HEK293 (cell line): ENCODE results near the gene BET1.

ENCODE experiments used
- CTCF ChIA-PET: fragments of 350-600 bp; formaldehyde crosslinking; extraction: SDS; loops from one replicate; lab custom pipeline; 2021; ENCODE audit warnings: antibody characterized with exemption; lab: Yijun Ruan, JAX
- POLR2A ChIA-PET: fragments of 300-600 bp; formaldehyde crosslinking; extraction: SDS; loops from one replicate; lab custom pipeline; 2020; ENCODE audit warnings: antibody characterized with exemption, inconsistent platforms; lab: Yijun Ruan, JAX
- H3K27ac ChIP-seq: fragments of 200-500 bp; sonication (Bioruptor generic); 2 replicates; pipeline ENCODE4 v1.5.1; 2014; ENCODE audit warnings: low read depth, low read length, control low read depth, inconsistent platforms; ENCODE audit errors: extremely low read depth
- H3K36me3 ChIP-seq, 2 experiments: fragments of 200-500 bp in 1 of 2; sonication (Bioruptor generic) in 1 of 2; 1 replicate in 1 of 2; 2 replicates in 1 of 2; pipeline ENCODE4 v1.5.1; 2014 to 2017; ENCODE audit warnings: inconsistent platforms in 2 of 2, low read length in 2 of 2; ENCODE audit not compliant: control insufficient read depth in 2 of 2, insufficient read depth in 1 of 2
- H3K4me1 ChIP-seq: fragments of 200-500 bp; sonication (Bioruptor generic); 2 replicates; pipeline ENCODE4 v1.5.1; 2014; ENCODE audit warnings: mild to moderate bottlenecking, low read length, inconsistent platforms; ENCODE audit not compliant: control insufficient read depth, insufficient read depth
- H3K4me3 ChIP-seq: 2 replicates; pipeline ENCODE4 v1.5.1; 2011; ENCODE audit warnings: low read depth, mild to moderate bottlenecking, control low read depth, low read length, moderate library complexity
- H3K9me3 ChIP-seq: fragments of 200-500 bp; sonication (Bioruptor generic); 2 replicates; pipeline ENCODE4 v1.5.1; 2014; ENCODE audit warnings: low read depth, low read length, inconsistent platforms; ENCODE audit not compliant: control insufficient read depth, insufficient read depth
- OSR2 ChIP-seq: fragments of 450-650 bp; formaldehyde crosslinking; IDR thresholded peaks from 2 replicates; pipeline ENCODE4 v1.5.1; 2016; ENCODE audit warnings: missing biosample characterization, missing genetic modification characterization
- TRIM28 ChIP-seq: IDR thresholded peaks from 2 replicates; pipeline ENCODE4 v1.6.1; 2011; ENCODE audit warnings: low read length, control low read depth, borderline replicate concordance
- ZNF112 ChIP-seq: fragments of 450-650 bp; formaldehyde crosslinking; IDR thresholded peaks from 2 replicates; pipeline ENCODE4 v1.5.0; 2017; ENCODE audit warnings: missing biosample characterization, missing genetic modification characterization
- ZNF211 ChIP-seq: fragments of 450-650 bp; formaldehyde crosslinking; IDR thresholded peaks from 2 replicates; pipeline ENCODE4 v1.5.1; 2016; ENCODE audit warnings: low read depth, missing biosample characterization, missing genetic modification characterization
- ZNF24 ChIP-seq: fragments of 450-650 bp; formaldehyde crosslinking; IDR thresholded peaks from 2 replicates; pipeline ENCODE4 v1.5.1; 2016; ENCODE audit warnings: missing biosample characterization, missing genetic modification characterization
- ZNF26 ChIP-seq: fragments of 450-650 bp; formaldehyde crosslinking; IDR thresholded peaks from 2 replicates; pipeline ENCODE4 v1.5.1; 2016; ENCODE audit warnings: missing biosample characterization, missing genetic modification characterization
- ZNF266 ChIP-seq: fragments of 450-650 bp; formaldehyde crosslinking; IDR thresholded peaks from 2 replicates; pipeline ENCODE4 v1.5.1; 2016; ENCODE audit warnings: missing biosample characterization, missing genetic modification characterization, low read depth
- ZNF280C ChIP-seq: fragments of 450-650 bp; formaldehyde crosslinking; IDR thresholded peaks from 2 replicates; pipeline ENCODE4 v1.5.1; 2016; ENCODE audit warnings: missing biosample characterization, missing genetic modification characterization
- ZNF302 ChIP-seq: fragments of 450-650 bp; formaldehyde crosslinking; IDR thresholded peaks from 2 replicates; pipeline ENCODE4 v1.5.1; 2016; ENCODE audit warnings: missing biosample characterization, missing genetic modification characterization, low read depth
- ZNF354C ChIP-seq: fragments of 450-650 bp; formaldehyde crosslinking; IDR thresholded peaks from 2 replicates; pipeline ENCODE4 v1.5.1; 2016; ENCODE audit warnings: missing biosample characterization, missing genetic modification characterization, low read depth, borderline replicate concordance
- ZNF366 ChIP-seq: fragments of 450-650 bp; formaldehyde crosslinking; conservative IDR thresholded peaks from 2 replicates; pipeline ENCODE4 v1.5.1; 2016; ENCODE audit warnings: missing biosample characterization, missing genetic modification characterization
- ZNF394 ChIP-seq: fragments of 450-650 bp; formaldehyde crosslinking; IDR thresholded peaks from 2 replicates; pipeline ENCODE4 v1.5.1; 2016; ENCODE audit warnings: missing biosample characterization, missing genetic modification characterization, mild to moderate bottlenecking, moderate library complexity, borderline replicate concordance
- ZNF473 ChIP-seq: fragments of 450-650 bp; formaldehyde crosslinking; IDR thresholded peaks from 2 replicates; pipeline ENCODE4 v1.5.1; 2017; ENCODE audit warnings: missing biosample characterization, missing genetic modification characterization
- ZNF548 ChIP-seq: fragments of 450-650 bp; formaldehyde crosslinking; IDR thresholded peaks from 2 replicates; pipeline ENCODE4 v1.5.1; 2016; ENCODE audit warnings: missing biosample characterization, missing genetic modification characterization
- ZNF555 ChIP-seq: fragments of 450-650 bp; formaldehyde crosslinking; conservative IDR thresholded peaks from 2 replicates; pipeline ENCODE4 v1.5.1; 2017; ENCODE audit warnings: missing biosample characterization, mild to moderate bottlenecking, missing genetic modification characterization, inconsistent platforms
- ZNF629 ChIP-seq: fragments of 450-650 bp; formaldehyde crosslinking; IDR thresholded peaks from 2 replicates; pipeline ENCODE4 v1.5.1; 2017; ENCODE audit warnings: missing biosample characterization, missing genetic modification characterization
- ZNF658 ChIP-seq: fragments of 450-650 bp; formaldehyde crosslinking; IDR thresholded peaks from 2 replicates; pipeline ENCODE4; 2016; ENCODE audit warnings: missing biosample characterization, missing genetic modification characterization
- ZNF677 ChIP-seq: fragments of 450-650 bp; IDR thresholded peaks from 2 replicates; pipeline ENCODE4 v1.5.0; 2018; ENCODE audit warnings: missing biosample characterization, mild to moderate bottlenecking, missing genetic modification characterization, moderate library complexity
- ZSCAN30 ChIP-seq: fragments of 450-650 bp; IDR thresholded peaks from 2 replicates; pipeline ENCODE4 v1.5.1; 2018; ENCODE audit warnings: missing biosample characterization, mild to moderate bottlenecking, missing genetic modification characterization, moderate library complexity
- TF ChIP-seq, protein P1 (sequence below): fragments of 450-650 bp; formaldehyde crosslinking; IDR thresholded peaks from 2 replicates; pipeline ENCODE4 v1.5.1; 2016; ENCODE audit warnings: missing biosample characterization, missing genetic modification characterization
- TF ChIP-seq, protein P2 (sequence below): fragments of 450-650 bp; IDR thresholded peaks from 2 replicates; pipeline ENCODE4 v1.5.1; 2018; ENCODE audit warnings: missing biosample characterization, mild to moderate bottlenecking, missing genetic modification characterization
- TF ChIP-seq, protein P3 (sequence below): IDR thresholded peaks from 2 replicates; pipeline ENCODE4 v1.6.1; 2011; ENCODE audit warnings: mild to moderate bottlenecking, low read depth, low read length, borderline replicate concordance

BET1 gene

DNA sequence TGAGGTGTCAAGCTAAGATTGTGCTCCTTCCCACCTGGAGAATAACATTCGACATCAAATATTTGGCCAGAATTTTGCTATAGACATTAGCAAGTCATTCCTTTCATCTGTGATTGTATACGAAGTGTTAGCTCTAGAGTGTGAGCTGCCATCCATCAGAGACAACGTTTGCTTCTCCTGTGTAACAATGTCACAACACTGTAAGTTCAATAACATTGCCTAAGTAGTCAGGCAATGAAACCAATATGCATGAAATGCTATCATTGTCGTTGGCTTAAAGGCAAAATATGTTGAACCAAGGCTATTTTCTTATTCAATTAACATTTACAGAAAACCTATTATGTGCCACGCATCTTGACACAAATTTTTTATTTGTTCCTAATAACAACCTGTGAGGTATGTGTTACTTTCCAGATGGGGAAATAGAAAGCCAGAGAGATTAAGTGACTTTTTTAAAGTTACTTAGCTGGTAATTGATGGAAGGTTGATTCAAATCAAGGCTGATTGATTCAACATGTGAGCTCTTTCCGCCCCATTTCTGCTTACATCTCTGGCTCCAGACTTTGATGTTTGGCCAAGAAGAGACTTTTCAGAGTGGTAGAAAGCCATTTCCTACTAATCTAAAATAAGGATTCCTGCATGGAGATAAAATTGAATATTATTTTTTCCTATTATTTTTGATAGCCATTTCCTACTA is 32.0 kb downstream of the BET1 start:
- ChIA-PET CTCF (no interaction called here), POLR2A (no interaction called here)
- H3K4me1 ChIP-seq = no peaks in the 10 kb centered on the region
- no peaks in the 10 kb centered on the region for H3K9me3 ChIP-seq
- no peak overlapping the region for H3K4me3 ChIP-seq
- TF ChIP-seq TRIM28 (no peak), ZNF394 (tag by site-specific recombination) (no peak), ZNF280C (tag by site-specific recombination) (no peak), ZNF26 (no peak), ZNF354C (tag by site-specific recombination) (no peak), ZNF302 (no peak), ZNF266 (tag by site-specific recombination) (no peak), ZNF112 (tag by site-specific recombination) (no peak), ZNF658 (tag by site-specific recombination) (no peak), ZNF677 (no peak), ZNF473 (tag by site-specific recombination) (no peak), ZNF629 (tag by site-specific recombination) (no peak)
- TF ChIP-seq, protein P1, sequence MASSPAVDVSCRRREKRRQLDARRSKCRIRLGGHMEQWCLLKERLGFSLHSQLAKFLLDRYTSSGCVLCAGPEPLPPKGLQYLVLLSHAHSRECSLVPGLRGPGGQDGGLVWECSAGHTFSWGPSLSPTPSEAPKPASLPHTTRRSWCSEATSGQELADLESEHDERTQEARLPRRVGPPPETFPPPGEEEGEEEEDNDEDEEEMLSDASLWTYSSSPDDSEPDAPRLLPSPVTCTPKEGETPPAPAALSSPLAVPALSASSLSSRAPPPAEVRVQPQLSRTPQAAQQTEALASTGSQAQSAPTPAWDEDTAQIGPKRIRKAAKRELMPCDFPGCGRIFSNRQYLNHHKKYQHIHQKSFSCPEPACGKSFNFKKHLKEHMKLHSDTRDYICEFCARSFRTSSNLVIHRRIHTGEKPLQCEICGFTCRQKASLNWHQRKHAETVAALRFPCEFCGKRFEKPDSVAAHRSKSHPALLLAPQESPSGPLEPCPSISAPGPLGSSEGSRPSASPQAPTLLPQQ (tag by site-specific recombination) = no peak
- TF ChIP-seq, protein P2, sequence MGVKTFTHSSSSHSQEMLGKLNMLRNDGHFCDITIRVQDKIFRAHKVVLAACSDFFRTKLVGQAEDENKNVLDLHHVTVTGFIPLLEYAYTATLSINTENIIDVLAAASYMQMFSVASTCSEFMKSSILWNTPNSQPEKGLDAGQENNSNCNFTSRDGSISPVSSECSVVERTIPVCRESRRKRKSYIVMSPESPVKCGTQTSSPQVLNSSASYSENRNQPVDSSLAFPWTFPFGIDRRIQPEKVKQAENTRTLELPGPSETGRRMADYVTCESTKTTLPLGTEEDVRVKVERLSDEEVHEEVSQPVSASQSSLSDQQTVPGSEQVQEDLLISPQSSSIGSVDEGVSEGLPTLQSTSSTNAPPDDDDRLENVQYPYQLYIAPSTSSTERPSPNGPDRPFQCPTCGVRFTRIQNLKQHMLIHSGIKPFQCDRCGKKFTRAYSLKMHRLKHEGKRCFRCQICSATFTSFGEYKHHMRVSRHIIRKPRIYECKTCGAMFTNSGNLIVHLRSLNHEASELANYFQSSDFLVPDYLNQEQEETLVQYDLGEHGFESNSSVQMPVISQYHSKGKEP (tag by site-specific recombination) = no peak
- no peak overlapping the region for H3K27ac ChIP-seq
- H3K36me3 ChIP-seq = no peaks in the 10 kb centered on the region

DNA sequence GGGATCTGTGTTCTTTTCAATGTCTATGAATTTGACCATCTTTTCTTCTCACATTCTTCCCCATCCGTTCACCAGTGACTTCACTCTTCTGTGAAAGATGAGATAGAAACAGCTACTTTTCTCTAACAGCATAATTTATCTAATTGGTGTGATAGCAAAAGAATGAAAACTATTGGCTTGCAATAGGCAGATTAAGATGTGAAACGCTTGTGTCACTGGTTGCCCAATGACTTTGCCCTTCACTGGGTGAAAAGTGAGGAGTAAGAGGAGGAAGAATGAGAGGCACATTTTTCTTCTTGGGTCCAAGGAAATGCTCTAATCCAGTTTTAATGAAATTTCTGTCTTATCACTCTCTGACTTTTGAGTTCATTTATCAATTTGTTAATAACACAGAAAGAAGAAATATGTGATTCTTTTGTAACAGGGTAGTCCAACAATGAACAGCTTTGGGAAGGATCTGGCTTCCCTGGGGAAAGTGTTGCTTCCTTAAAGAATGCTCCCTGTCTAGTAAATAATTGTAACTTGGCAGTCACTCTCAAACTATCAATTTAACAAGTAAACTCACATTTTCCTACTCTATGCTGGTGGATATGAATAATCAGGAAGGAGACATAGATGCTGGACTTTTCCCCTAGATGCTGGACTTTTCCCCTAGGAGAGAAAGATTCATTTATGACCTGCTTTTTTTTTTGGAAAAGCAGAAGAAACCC is 35.1 kb downstream of the BET1 start:
- H3K4me1 ChIP-seq = no peaks in the 10 kb centered on the region
- no peak overlapping the region for H3K4me3 ChIP-seq
- H3K9me3 ChIP-seq = no peaks in the 10 kb centered on the region
- TF ChIP-seq ZNF548 (tag by site-specific recombination) (no peak), ZSCAN30 (tag by site-specific recombination) (no peak), OSR2 (no peak), ZNF555 (tag by site-specific recombination) (no peak), ZNF24 (tag by site-specific recombination) (no peak), ZNF366 (no peak), ZNF211 (no peak)
- TF ChIP-seq, protein P3, sequence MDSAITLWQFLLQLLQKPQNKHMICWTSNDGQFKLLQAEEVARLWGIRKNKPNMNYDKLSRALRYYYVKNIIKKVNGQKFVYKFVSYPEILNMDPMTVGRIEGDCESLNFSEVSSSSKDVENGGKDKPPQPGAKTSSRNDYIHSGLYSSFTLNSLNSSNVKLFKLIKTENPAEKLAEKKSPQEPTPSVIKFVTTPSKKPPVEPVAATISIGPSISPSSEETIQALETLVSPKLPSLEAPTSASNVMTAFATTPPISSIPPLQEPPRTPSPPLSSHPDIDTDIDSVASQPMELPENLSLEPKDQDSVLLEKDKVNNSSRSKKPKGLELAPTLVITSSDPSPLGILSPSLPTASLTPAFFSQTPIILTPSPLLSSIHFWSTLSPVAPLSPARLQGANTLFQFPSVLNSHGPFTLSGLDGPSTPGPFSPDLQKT = no peak
- TF ChIP-seq, protein P2 (tag by site-specific recombination) = no peak
- TF ChIP-seq, all 188 proteins: peak for 0
- ChIA-PET POLR2A (no interaction called here), CTCF (no interaction called here)
- no peak overlapping the region for H3K27ac ChIP-seq
- H3K36me3 ChIP-seq = no peaks in the 10 kb centered on the region
